Heart right ventricle (tissue), 16 donors: ENCODE data around the gene TOX2. TPM values are rescaled to one million over a fixed set of nuclear protein-coding genes. Genes with fewer than 3 reads are reported as not detected.

Source experiments
- ATAC-seq, 8 donors: fragments of 200-7000 bp; cut with Tn5 transposase; one replicate each; pipeline ENCODE4 v1.9.1; 2020; ENCODE audit warnings: mild to moderate bottlenecking in 8 of 8, moderate library complexity in 8 of 8, moderate number of reproducible peaks in 1 of 8
- DNase-seq, 2 donors: peaks; one replicate each; pipeline ENCODE4 v3.0.0-alpha.2; 2020
- H3K27ac ChIP-seq, 10 donors: fragments of 200-600 bp; sonication (generic) in 2 of 10; one replicate each; pipeline versions ENCODE4 v1.5.0 to v1.8.0; 2020 to 2022; ENCODE audit warnings: mild to moderate bottlenecking in 3 of 10
- H3K27me3 ChIP-seq, 7 donors: fragments of 200-600 bp; one replicate each; pipeline ENCODE4 v1.8.0; 2021 to 2022; ENCODE audit warnings: mild to moderate bottlenecking in 2 of 7
- H3K36me3 ChIP-seq, 9 donors: fragments of 200-600 bp; sonication (generic) in 1 of 9; one replicate each; pipeline versions ENCODE4 v1.5.0 to v1.8.0; 2020 to 2022; ENCODE audit warnings: mild to moderate bottlenecking in 2 of 9
- H3K4me1 ChIP-seq, 9 donors: fragments of 200-600 bp; sonication (generic) in 1 of 9; one replicate each; pipeline versions ENCODE4 v1.5.0 to v1.8.0; 2020 to 2022; ENCODE audit warnings: mild to moderate bottlenecking in 4 of 9
- H3K4me3 ChIP-seq, 10 donors: fragments of 200-600 bp; sonication (generic) in 2 of 10; one replicate each; pipeline versions ENCODE4 v1.5.0 to v1.8.0; 2020 to 2022; ENCODE audit warnings: mild to moderate bottlenecking in 7 of 10, moderate library complexity in 2 of 10
- H3K9me3 ChIP-seq, 11 donors: fragments of 200-600 bp in 10 of 11; sonication (generic) in 2 of 11; one replicate each; pipeline versions ENCODE4 v1.5.0 to v1.8.0; 2013 to 2022; ENCODE audit warnings: mild to moderate bottlenecking in 2 of 11, control low read depth in 1 of 11, moderate library complexity in 1 of 11
- CTCF ChIP-seq, 9 donors: fragments of 200-600 bp; sonication (generic) in 2 of 9; IDR thresholded peaks; one replicate each; pipeline versions ENCODE4 v1.5.0 to v1.8.0; 2021 to 2022; ENCODE audit warnings: antibody characterized with exemption in 9 of 9, mild to moderate bottlenecking in 5 of 9, moderate library complexity in 1 of 9
- WGBS, 2 donors: extraction: QIAGEN DNeasy Blood & Tissue Kit; methylation state at CpG; one replicate each; pipeline ENCODE4 v1.1.7; 2013; ENCODE audit warnings: inconsistent platforms in 1 of 2; 5-methylcytosine and 5-hydroxymethylcytosine counted together
- intact Hi-C, 10 donors: fragments of 100-400 bp; cut with DNase I; formaldehyde crosslinking; loops; one replicate each; pipeline versions ENCODE4 v1.11.1 to v1.14.2; 2022
- polyA plus RNA-seq, 2 donors: library from polyadenylated mRNA; stranded (reverse); fragments of 200-250 nt; gene quantifications; one replicate each; pipeline ENCODE4 v1.2.3, GENCODE V29; 2013
- total RNA-seq, 10 donors: library from RNA; stranded (reverse); fragmentation: NEBNext Ultra II Directional in 3 of 10; extraction: Animal tissue kit (Norgen Biotek cat#: 25700) in 3 of 10; gene quantifications; one replicate each; pipeline versions ENCODE4 v1.2.1 to v1.2.4, GENCODE V29; 2021 to 2023
- donor health status: Arrhythmogenic right ventricular cardiomyopathy.
- donor health status: ischemic (EF 13 %, LVEDD 7.1; RV severe dilation, severe dysfunction).
- donor health status: healthy with polysubstance abuse.
- donor health status: DM: no; HTN: yes; CAD: no.
- donor health status: DM: no; HTN: no; CAD: no.
- donor health status: ischemic (EF 25% LVEDD 6.9; RV normal size, moderate dysfunction).
- donor health status: ischemic (EF 25% LVEDD 5.7; RV mildly dilated, moderate dysfunction).
- donor health status: healthy.
- donor health status: DM: yes; HTN: yes; CAD: no.
- donor health status: Ischemic cardiomyopathy.
- donor health status: ischemic (EF 35%, LVEDD 5.7; RV mildly dilated, moderate dysfunction).
- donor health status: nonischemic (EF 11% LVEDD 7.7; RV severe dilation, severe dysfunction).
- donor health status: DM: yes; HTN: yes; CAD: no.
- donor health status: PGD.
- donor health status: ischemic (EF 29% LVEDD 5.4; RV normal size, mild dysfunction).
- donor health status: nonischemic (EF 23%, LVEDD 6.1; RV moderate dilation, normal function).

TOX2 gene
- total and polyA plus RNA-seq, 12 donors: 0.25 to 2.0 (median 1.1) TPM

- no peak overlapping the region for H3K27ac ChIP-seq
- H3K4me3 ChIP-seq: no peak overlapping the region
- no peak for TF ChIP-seq CTCF (IDR thresholded peaks at IDR 0.05)
- H3K9me3 ChIP-seq: no peaks in the 10 kb centered on the region
- WGBS, 2 donors: 91 to 92% methylated on average over 4 of the region's 4 CpGs
- DNase-seq (no peak), ATAC-seq (no peak)
- H3K4me1 ChIP-seq: peaks cover 0 to 8% (median 0%) of the 10 kb centered on the region in 9 donors
- H3K27me3 ChIP-seq: peaks cover 0 to 3% (median 0%) of the 10 kb centered on the region in 7 donors
- H3K36me3 ChIP-seq: no peaks in the 10 kb centered on the region
- intact Hi-C loops: loop anchor here in 5 of 10 donors (10.0 kb wide), 5 partner anchors 243 to 643 kb away; partner anchors contain the start of gene SRSF6 (in 1 of the 5)
Observed at GRCh38 chr20:44087857-44088120, 173.1 kb downstream of the TOX2 start.

- Histone ChIP-seq H3K27me3 (peaks cover 0 to 21% (median 0%) of the 10 kb centered on the region in 7 donors), H3K4me1 (peaks cover 0 to 6% (median 0%) of the 10 kb centered on the region in 9 donors), H3K9me3 (no peaks in the 10 kb centered on the region), H3K27ac (no peak overlapping the region), H3K36me3 (no peaks in the 10 kb centered on the region), H3K4me3 (no peak overlapping the region)
- intact Hi-C loops: loop anchor here in 5 of 10 donors (10.0 kb wide), 5 partner anchors 245 to 645 kb away; partner anchors contain the start of gene SRSF6 (in 1 of the 5)
- DNase-seq (no peak), ATAC-seq (peak in 1 of 8 donors; percentile 6)
- 67 to 68% methylated on average over 7 of the region's 7 CpGs for WGBS, 2 donors
- TF ChIP-seq CTCF (IDR thresholded peaks at IDR 0.05): no peak
Observed at GRCh38 chr20:44089987-44090674, 175.5 kb downstream of the TOX2 start.

- peaks cover 0 to 21% (median 0%) of the 10 kb centered on the region in 7 donors for H3K27me3 ChIP-seq
- intact Hi-C loops: no loop called here
- WGBS, 2 donors: 63 to 69% methylated on average over 4 of the region's 4 CpGs
- no peak for TF ChIP-seq CTCF (IDR thresholded peaks at IDR 0.05)
- H3K36me3 ChIP-seq: no peaks in the 10 kb centered on the region
- no peaks in the 10 kb centered on the region for H3K9me3 ChIP-seq
- peaks cover 0 to 6% (median 0%) of the 10 kb centered on the region in 9 donors for H3K4me1 ChIP-seq
- no peak overlapping the region for H3K27ac ChIP-seq
- H3K4me3 ChIP-seq: no peak overlapping the region
- no peak for ATAC-seq
- DNase-seq: no peak
Observed at GRCh38 chr20:44091026-44091425, 176.4 kb downstream of the TOX2 start.

GRCh38 chr20:44092551-44093248, 178.0 kb downstream of the TOX2 start:
- no peaks in the 10 kb centered on the region for H3K9me3 ChIP-seq
- H3K4me3 ChIP-seq: no peak overlapping the region
- DNase-seq (no peak), ATAC-seq (no peak)
- TF ChIP-seq CTCF (IDR thresholded peaks at IDR 0.05): peak in 8 of 9 donors; percentile 15 to 63 (median 40)
- H3K4me1 ChIP-seq: peaks cover 0 to 6% (median 0%) of the 10 kb centered on the region in 9 donors
- peaks cover 0 to 21% (median 0%) of the 10 kb centered on the region in 7 donors for H3K27me3 ChIP-seq
- no peaks in the 10 kb centered on the region for H3K36me3 ChIP-seq
- intact Hi-C loops: no loop called here
- H3K27ac ChIP-seq: no peak overlapping the region
- 64 to 65% methylated on average over 9 of the region's 9 CpGs for WGBS, 2 donors
